ENCODE data around the gene GPR42.
"Not testable (repeated sequence)": the region's sequence is repeated elsewhere in the genome, so short reads cannot be mapped to it uniquely, and the experiment has no call there.

GPR42 gene

DNA sequence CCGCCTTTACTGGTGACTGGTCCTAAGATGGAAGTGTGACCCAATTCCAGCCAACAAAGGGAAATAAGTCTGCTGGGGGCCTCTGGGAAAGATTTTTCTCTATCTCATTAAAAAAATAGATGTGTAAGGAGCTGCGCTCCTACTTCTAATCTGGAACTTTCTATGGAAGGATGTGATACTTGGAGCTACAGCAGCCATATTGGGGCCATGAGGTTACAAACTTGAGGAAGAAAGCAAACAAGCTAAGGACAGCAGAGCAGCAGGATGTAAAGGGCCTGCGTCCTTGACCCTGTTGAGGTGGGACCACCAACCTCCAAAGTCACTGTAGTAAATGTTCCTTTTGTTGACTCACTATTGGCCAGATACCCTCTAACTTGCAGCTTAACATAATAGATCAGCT, 7.5 kb downstream of the GPR42 start:
- no peak for TF ChIP-seq BHLHE40 (IDR thresholded peaks at IDR 0.05; ENCODE audit: borderline replicate concordance)
- TF ChIP-seq TARDBP (IDR thresholded peaks at IDR 0.05) = no peak
- TF ChIP-seq SUZ12 (IDR thresholded peaks at IDR 0.05) = no peak
- TF ChIP-seq NFRKB (IDR thresholded peaks at IDR 0.05) = no peak
- TF ChIP-seq CTBP1 (IDR thresholded peaks at IDR 0.05; ENCODE audit: borderline replicate concordance) = no peak
- TF ChIP-seq, protein P1, sequence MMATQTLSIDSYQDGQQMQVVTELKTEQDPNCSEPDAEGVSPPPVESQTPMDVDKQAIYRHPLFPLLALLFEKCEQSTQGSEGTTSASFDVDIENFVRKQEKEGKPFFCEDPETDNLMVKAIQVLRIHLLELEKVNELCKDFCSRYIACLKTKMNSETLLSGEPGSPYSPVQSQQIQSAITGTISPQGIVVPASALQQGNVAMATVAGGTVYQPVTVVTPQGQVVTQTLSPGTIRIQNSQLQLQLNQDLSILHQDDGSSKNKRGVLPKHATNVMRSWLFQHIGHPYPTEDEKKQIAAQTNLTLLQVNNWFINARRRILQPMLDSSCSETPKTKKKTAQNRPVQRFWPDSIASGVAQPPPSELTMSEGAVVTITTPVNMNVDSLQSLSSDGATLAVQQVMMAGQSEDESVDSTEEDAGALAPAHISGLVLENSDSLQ (IDR thresholded peaks at IDR 0.05) = no peak
- TF ChIP-seq FOXM1 (IDR thresholded peaks at IDR 0.05; ENCODE audit: borderline replicate concordance) = no peak
- TF ChIP-seq FOXK2 (IDR thresholded peaks at IDR 0.05) = no peak
- no peak for TF ChIP-seq L3MBTL2 (conservative IDR thresholded peaks at IDR 0.05)
- no peak for TF ChIP-seq SP1 (IDR thresholded peaks at IDR 0.05)
- TF ChIP-seq ARNT (IDR thresholded peaks at IDR 0.05) = no peak
- no peak for TF ChIP-seq LEF1 (IDR thresholded peaks at IDR 0.05; ENCODE audit: borderline replicate concordance)
- no peak for TF ChIP-seq FOXA1 (IDR thresholded peaks at IDR 0.05)
- TF ChIP-seq ZNF384 (IDR thresholded peaks at IDR 0.05) = no peak
- no peak for TF ChIP-seq HDGF (IDR thresholded peaks at IDR 0.05; ENCODE audit: borderline replicate concordance)
- TF ChIP-seq ELF4 (IDR thresholded peaks at IDR 0.05) = no peak
- DNase-seq (ENCODE audit: extremely low spot score) = no peak
- ChIA-PET POLR2A (no interaction called here), CTCF (no interaction called here)

DNA sequence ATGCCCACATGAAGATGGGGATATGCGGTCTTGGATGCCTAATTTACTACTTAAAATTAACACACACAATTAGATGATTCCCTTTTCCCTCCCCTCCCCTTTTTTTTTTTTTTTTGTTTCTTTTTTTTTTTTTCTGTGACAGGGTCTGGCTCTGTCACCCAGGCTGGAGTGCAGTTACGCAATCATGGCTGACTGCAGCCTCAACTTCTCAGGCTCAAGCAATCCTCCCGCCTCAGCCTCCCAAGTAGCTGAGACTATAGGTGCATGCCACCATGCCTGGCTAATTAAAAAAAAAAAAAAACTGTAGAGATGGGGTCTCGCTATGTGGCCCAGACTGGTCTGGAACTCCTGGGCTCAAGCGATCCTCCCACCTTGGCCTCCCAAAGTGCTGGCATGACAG, 8.7 kb downstream of the GPR42 start:
- CTCF ChIA-PET; DNase-seq (ENCODE audit: extremely low spot score); POLR2A ChIA-PET: not testable (repeated sequence)

DNA sequence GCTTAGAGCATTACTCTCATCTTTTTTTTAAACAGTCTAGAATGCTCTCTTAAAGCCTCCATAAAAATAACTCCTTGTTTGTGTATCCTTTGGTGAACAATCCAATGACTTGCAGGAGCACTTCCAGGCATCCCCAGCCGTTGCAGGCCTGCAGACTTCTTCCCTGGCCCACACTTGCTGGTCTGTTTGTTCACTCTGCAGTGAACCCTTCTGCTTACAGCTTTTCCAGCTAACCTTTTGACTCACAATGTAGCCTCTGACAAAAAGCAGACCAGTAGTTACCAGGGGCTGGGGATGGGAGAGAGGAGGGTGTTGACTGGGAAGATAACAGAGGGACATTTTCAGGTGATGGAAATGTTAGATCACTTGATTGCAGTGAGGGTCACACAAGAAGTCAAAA, 9.1 kb downstream of the GPR42 start:
- DNase-seq (ENCODE audit: extremely low spot score) = no peak
- ChIA-PET CTCF (no interaction called here), POLR2A (no interaction called here)
- TF ChIP-seq FOXA1 (IDR thresholded peaks at IDR 0.05) (no peak), SP1 (IDR thresholded peaks at IDR 0.05) (no peak), ARNT (IDR thresholded peaks at IDR 0.05) (no peak), ELF4 (IDR thresholded peaks at IDR 0.05) (no peak), TARDBP (IDR thresholded peaks at IDR 0.05) (no peak)

DNA sequence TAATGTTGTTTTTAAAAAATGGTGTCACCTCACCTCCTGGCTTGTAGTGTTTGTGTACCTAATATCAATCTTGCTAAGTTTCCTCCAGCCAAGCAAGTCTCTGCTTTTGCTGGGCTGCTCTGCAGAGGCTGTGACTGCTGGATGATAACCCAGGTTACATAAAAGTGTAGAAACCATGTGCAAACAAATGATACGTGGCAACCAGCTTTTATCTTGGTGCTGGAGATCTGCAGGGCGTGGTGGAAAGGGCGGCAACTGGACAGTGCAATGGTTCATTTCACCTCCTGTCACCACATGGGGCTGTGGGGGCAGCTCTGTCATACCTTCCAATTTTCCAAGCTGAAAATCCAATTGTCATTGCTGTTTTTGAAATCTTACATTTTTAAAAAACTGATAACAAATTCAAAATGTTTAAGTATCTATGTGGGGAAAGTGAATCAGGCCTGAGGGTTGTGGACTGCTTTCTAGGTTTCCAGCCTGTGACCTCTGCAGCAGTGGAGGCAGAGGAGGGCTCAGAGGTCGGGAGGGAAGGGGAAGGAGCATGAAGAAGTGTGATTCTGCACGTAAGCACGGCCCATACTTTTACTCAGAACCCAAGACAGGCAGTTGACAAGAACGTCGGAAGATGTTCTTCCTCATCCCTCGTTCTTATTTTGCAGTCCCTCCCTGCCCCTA, 9.7 kb downstream of the GPR42 start:
- no peak for DNase-seq (ENCODE audit: extremely low spot score)
- CTCF ChIA-PET = no interaction called here
- POLR2A ChIA-PET = no interaction called here
- TF ChIP-seq CTBP1 (IDR thresholded peaks at IDR 0.05; ENCODE audit: borderline replicate concordance) (no peak), ELF4 (IDR thresholded peaks at IDR 0.05) (no peak)

DNA sequence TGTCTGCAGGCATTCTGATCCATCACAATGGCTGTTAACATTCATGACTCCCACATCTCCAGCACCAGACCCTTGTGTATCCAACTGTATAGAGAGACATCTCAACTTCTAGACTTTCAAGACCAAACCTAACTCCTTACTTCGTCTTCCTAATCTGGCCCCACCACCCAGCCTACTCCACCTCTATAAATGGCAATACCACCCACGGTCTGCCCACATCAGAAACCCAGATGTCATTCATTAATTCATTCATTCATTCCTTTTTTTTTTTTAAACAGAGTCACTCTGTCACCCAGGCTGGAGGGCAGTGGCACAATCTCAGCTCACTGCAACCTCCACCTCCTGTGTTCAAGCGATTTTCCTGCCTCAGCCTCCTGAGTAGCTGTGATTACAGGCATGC, 10.4 kb downstream of the GPR42 start:
- POLR2A ChIA-PET = no interaction called here

DNA sequence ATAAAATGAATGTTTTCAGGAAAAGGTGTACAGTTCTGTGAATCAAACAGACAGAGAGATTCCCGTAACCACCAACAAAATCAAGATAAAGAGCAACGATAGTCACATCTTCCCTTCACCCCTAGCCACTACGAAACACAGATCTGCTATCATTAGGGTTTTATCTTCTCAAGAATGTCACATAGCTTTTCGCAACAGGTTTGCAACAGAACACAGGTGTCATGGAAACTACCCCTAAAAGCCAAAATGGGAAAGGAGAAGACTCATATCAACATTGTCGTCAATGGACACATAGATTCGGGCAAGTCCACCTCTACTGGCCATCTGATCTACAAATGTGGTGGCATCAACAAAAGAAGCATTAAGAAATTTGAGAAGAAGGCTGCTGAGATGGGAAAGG, 11.1 kb downstream of the GPR42 start:
- ChIA-PET CTCF (interaction anchor here (0.7 kb wide), 1 partner anchor 113 kb away, joined by 3 read pairs; no protein-coding TSS in a partner anchor), POLR2A (no interaction called here)
- TF ChIP-seq BHLHE40 (IDR thresholded peaks at IDR 0.05; ENCODE audit: borderline replicate concordance) (no peak), ELF4 (IDR thresholded peaks at IDR 0.05) (no peak), FOXM1 (IDR thresholded peaks at IDR 0.05; ENCODE audit: borderline replicate concordance) (no peak), SP1 (IDR thresholded peaks at IDR 0.05) (no peak), NFRKB (IDR thresholded peaks at IDR 0.05) (no peak), TARDBP (IDR thresholded peaks at IDR 0.05) (no peak), ARNT (IDR thresholded peaks at IDR 0.05) (no peak), FOXK2 (IDR thresholded peaks at IDR 0.05) (no peak), LEF1 (IDR thresholded peaks at IDR 0.05; ENCODE audit: borderline replicate concordance) (no peak), ZNF384 (IDR thresholded peaks at IDR 0.05) (no peak), CTBP1 (IDR thresholded peaks at IDR 0.05; ENCODE audit: borderline replicate concordance) (no peak), SUZ12 (IDR thresholded peaks at IDR 0.05) (no peak), FOXA1 (IDR thresholded peaks at IDR 0.05) (no peak), L3MBTL2 (conservative IDR thresholded peaks at IDR 0.05) (no peak), HDGF (IDR thresholded peaks at IDR 0.05; ENCODE audit: borderline replicate concordance) (no peak)
- TF ChIP-seq, protein P1 (IDR thresholded peaks at IDR 0.05) = no peak
- DNase-seq (ENCODE audit: extremely low spot score) = no peak

More for the DNA sequence above, 10.4 kb downstream of the GPR42 start:
- TF ChIP-seq NFRKB (IDR thresholded peaks at IDR 0.05) (no peak), FOXK2 (IDR thresholded peaks at IDR 0.05) (no peak), BHLHE40 (IDR thresholded peaks at IDR 0.05; ENCODE audit: borderline replicate concordance) (no peak), HDGF (IDR thresholded peaks at IDR 0.05; ENCODE audit: borderline replicate concordance) (no peak), FOXM1 (IDR thresholded peaks at IDR 0.05; ENCODE audit: borderline replicate concordance) (no peak), CTBP1 (IDR thresholded peaks at IDR 0.05; ENCODE audit: borderline replicate concordance) (no peak), TARDBP (IDR thresholded peaks at IDR 0.05) (no peak), SUZ12 (IDR thresholded peaks at IDR 0.05) (no peak), FOXA1 (IDR thresholded peaks at IDR 0.05) (no peak), ZNF384 (IDR thresholded peaks at IDR 0.05) (no peak), L3MBTL2 (conservative IDR thresholded peaks at IDR 0.05) (no peak), SP1 (IDR thresholded peaks at IDR 0.05) (no peak), LEF1 (IDR thresholded peaks at IDR 0.05; ENCODE audit: borderline replicate concordance) (no peak)
- TF ChIP-seq, protein P1 (IDR thresholded peaks at IDR 0.05) = no peak
- no peak for DNase-seq (ENCODE audit: extremely low spot score)
- CTCF ChIA-PET = interaction anchor here (0.7 kb wide), 1 partner anchor 114 kb away, joined by 3 read pairs; no protein-coding TSS in a partner anchor

DNA sequence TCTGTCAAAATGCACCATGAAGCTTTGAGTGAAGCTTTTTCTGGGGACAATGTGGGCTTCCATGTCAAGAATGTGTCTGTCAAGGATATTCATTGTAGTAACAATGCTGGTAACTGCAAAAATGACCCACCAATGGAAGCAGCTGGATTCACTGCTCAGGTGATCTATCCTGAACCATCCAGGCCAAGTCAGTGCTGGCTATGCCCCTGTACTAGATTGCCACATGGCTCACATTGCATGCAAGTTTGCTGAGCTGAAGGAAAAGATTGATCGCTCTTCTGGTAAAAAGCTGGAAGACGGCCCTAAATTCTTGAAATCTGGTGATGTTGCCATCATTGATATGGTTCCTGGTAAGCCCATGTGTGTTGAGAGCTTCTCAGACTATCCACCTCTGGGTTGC, 12.7 kb downstream of the GPR42 start:
- POLR2A ChIA-PET = no interaction called here
- DNase-seq (ENCODE audit: extremely low spot score) = no peak
- TF ChIP-seq L3MBTL2 (conservative IDR thresholded peaks at IDR 0.05) (no peak), ARNT (IDR thresholded peaks at IDR 0.05) (no peak), ZNF384 (IDR thresholded peaks at IDR 0.05) (no peak)
- CTCF ChIA-PET = no interaction called here
